H9 (cell line): ENCODE data around the gene CEP131. TPM values are rescaled to one million over a fixed set of nuclear protein-coding genes. Genes with fewer than 3 reads are reported as not detected.

Experiments
- DNase-seq: peaks from one replicate; pipeline ENCODE4 v3.0.0-alpha.2; 2017
- H2AFZ ChIP-seq: one replicate; pipeline ENCODE4 v1.6.1; 2013; ENCODE audit warnings: mild to moderate bottlenecking, low read length, control low read depth, moderate library complexity
- H2AK5ac ChIP-seq: 2 replicates; pipeline ENCODE4 v1.6.1; 2013; ENCODE audit warnings: low read length, control low read depth, mixed read lengths; ENCODE audit not compliant: insufficient read length
- H2BK120ac ChIP-seq: one replicate; pipeline ENCODE4 v1.6.1; 2013; ENCODE audit warnings: low read depth, mild to moderate bottlenecking, low read length, control low read depth, inconsistent platforms; ENCODE audit not compliant: poor library complexity, severe bottlenecking
- H2BK12ac ChIP-seq: 2 replicates; pipeline ENCODE4 v1.6.1; 2013; ENCODE audit warnings: low read length, control low read depth, mixed read lengths, low read depth; ENCODE audit not compliant: insufficient read length
- H2BK15ac ChIP-seq: 2 replicates; pipeline ENCODE4 v1.6.1; 2013; ENCODE audit warnings: low read depth, low read length, control low read depth
- H2BK20ac ChIP-seq: one replicate; pipeline ENCODE4 v1.6.1; 2013; ENCODE audit warnings: low read depth, mild to moderate bottlenecking, low read length, control low read depth, inconsistent platforms; ENCODE audit not compliant: poor library complexity, severe bottlenecking
- H2BK5ac ChIP-seq: 2 replicates; pipeline ENCODE4 v1.6.1; 2013; ENCODE audit warnings: low read length, control low read depth, mixed read lengths; ENCODE audit not compliant: insufficient read length
- H3K14ac ChIP-seq: 2 replicates; pipeline ENCODE4 v1.6.1; 2013; ENCODE audit warnings: low read length, control low read depth; ENCODE audit not compliant: insufficient read depth
- H3K18ac ChIP-seq: 2 replicates; pipeline ENCODE4 v1.6.1; 2013; ENCODE audit warnings: low read depth, mild to moderate bottlenecking, mixed read lengths, low read length, control low read depth; ENCODE audit not compliant: insufficient read length
- H3K23ac ChIP-seq: 2 replicates; pipeline ENCODE4 v1.6.1; 2013; ENCODE audit warnings: low read length, control low read depth, mixed read lengths, low read depth; ENCODE audit not compliant: insufficient read length
- H3K23me2 ChIP-seq: 2 replicates; pipeline ENCODE4 v1.6.1; 2013; ENCODE audit warnings: low read depth, mild to moderate bottlenecking, mixed read lengths, low read length, control low read depth; ENCODE audit not compliant: insufficient read length, poor library complexity, severe bottlenecking
- H3K27ac ChIP-seq: 2 replicates; pipeline ENCODE4 v1.5.1; 2013; ENCODE audit warnings: low read length, control low read depth, mixed read lengths, low read depth; ENCODE audit not compliant: insufficient read length
- H3K27me3 ChIP-seq: 2 replicates; pipeline ENCODE4 v1.6.1; 2013; ENCODE audit warnings: low read length, control low read depth, inconsistent platforms; ENCODE audit not compliant: insufficient read depth
- H3K4ac ChIP-seq: 2 replicates; pipeline ENCODE4 v1.6.1; 2013; ENCODE audit warnings: low read depth, mild to moderate bottlenecking, control low read depth, inconsistent platforms, low read length, moderate library complexity
- H3K4me1 ChIP-seq: 2 replicates; pipeline ENCODE4 v1.6.1; 2013; ENCODE audit warnings: low read length, control low read depth, inconsistent platforms; ENCODE audit not compliant: insufficient read depth
- H3K4me2 ChIP-seq: 2 replicates; pipeline ENCODE4 v1.6.1; 2013; ENCODE audit warnings: low read length, control low read depth, mixed read lengths; ENCODE audit not compliant: insufficient read length, insufficient read depth
- H3K56ac ChIP-seq: 2 replicates; pipeline ENCODE4 v1.6.1; 2013; ENCODE audit warnings: low read depth, mild to moderate bottlenecking, mixed read lengths, low read length, control low read depth; ENCODE audit not compliant: insufficient read length
- H3K79me1 ChIP-seq: 2 replicates; pipeline ENCODE4 v1.6.1; 2013; ENCODE audit warnings: low read depth, mild to moderate bottlenecking, moderate library complexity, low read length, control low read depth, inconsistent platforms; ENCODE audit not compliant: insufficient read depth, poor library complexity, severe bottlenecking
- H3K79me2 ChIP-seq: 2 replicates; pipeline ENCODE4 v1.6.1; 2013; ENCODE audit warnings: low read length, control low read depth, inconsistent platforms; ENCODE audit not compliant: insufficient read depth
- H3K9ac ChIP-seq: 2 replicates; pipeline ENCODE4 v1.6.1; 2013; ENCODE audit warnings: low read length, control low read depth, mixed read lengths; ENCODE audit not compliant: insufficient read length; ENCODE audit errors: extremely low read depth
- H3K9me3 ChIP-seq: one replicate; pipeline ENCODE4 v1.6.1; 2013; ENCODE audit warnings: low read depth, low read length, inconsistent platforms; ENCODE audit not compliant: control insufficient read depth
- H3T11ph ChIP-seq: one replicate; pipeline ENCODE4 v1.6.1; 2013; ENCODE audit warnings: mild to moderate bottlenecking, low read length, control low read depth, inconsistent platforms
- H4K20me1 ChIP-seq: one replicate; pipeline ENCODE4 v1.6.1; 2013; ENCODE audit not compliant: control insufficient read depth, insufficient read length, insufficient read depth
- H4K5ac ChIP-seq: 2 replicates; pipeline ENCODE4 v1.6.1; 2013; ENCODE audit warnings: low read depth, mild to moderate bottlenecking, mixed read lengths, low read length, control low read depth; ENCODE audit not compliant: insufficient read length
- H4K8ac ChIP-seq: replicated peaks from 2 replicates; pipeline ENCODE4 v1.6.1; 2013; ENCODE audit warnings: low read length, control low read depth, mixed read lengths, low read depth; ENCODE audit not compliant: insufficient read length
- H4K91ac ChIP-seq: 2 replicates; pipeline ENCODE4 v1.6.1; 2013; ENCODE audit warnings: low read depth, mild to moderate bottlenecking, moderate library complexity, mixed read lengths, low read length, control low read depth; ENCODE audit not compliant: insufficient read length
- H3K27ac Mint-ChIP-seq, 3 experiments: 2 replicates in 2 of 3; 3 replicates in 1 of 3; pipeline ENCODE4 v1.8.0; 2020 to 2021; ENCODE audit warnings: mixed read lengths in 3 of 3, mild to moderate bottlenecking in 1 of 3, moderate library complexity in 1 of 3
- H3K27me3 Mint-ChIP-seq: 2 replicates; pipeline ENCODE4 v1.8.0; 2021; ENCODE audit warnings: low read depth, mild to moderate bottlenecking, moderate library complexity, mixed read lengths
- H3K36me3 Mint-ChIP-seq, 3 experiments: 2 replicates in 2 of 3; 3 replicates in 1 of 3; pipeline ENCODE4 v1.8.0; 2020 to 2021; ENCODE audit warnings: low read depth in 3 of 3, mixed read lengths in 3 of 3; ENCODE audit not compliant: insufficient read depth in 1 of 3
- H3K4me1 Mint-ChIP-seq, 2 experiments: 2 replicates each; pipeline ENCODE4 v1.8.0; 2020; ENCODE audit warnings: mixed read lengths in 2 of 2
- H3K4me3 Mint-ChIP-seq, 2 experiments: 2 replicates in 1 of 2; 3 replicates in 1 of 2; pipeline ENCODE4 v1.8.0; 2020 to 2021; ENCODE audit warnings: mild to moderate bottlenecking in 2 of 2, mixed read lengths in 2 of 2, moderate library complexity in 1 of 2
- H3K9me3 Mint-ChIP-seq, 2 experiments: 2 replicates in 1 of 2; 3 replicates in 1 of 2; pipeline ENCODE4 v1.8.0; 2020; ENCODE audit warnings: mild to moderate bottlenecking in 2 of 2, mixed read lengths in 2 of 2, moderate library complexity in 1 of 2
- CTCF ChIP-seq: fragments of 200-600 bp; sonication (generic); conservative IDR thresholded peaks from 3 replicates; pipeline ENCODE4 v1.8.0; 2021; ENCODE audit warnings: antibody characterized with exemption, mild to moderate bottlenecking
- WGBS: extraction: QIAGEN DNeasy Blood & Tissue Kit; methylation state at CpG from one replicate; pipeline ENCODE4 v1.1.7; 2013; ENCODE audit warnings: missing lambda C conversion rate, low lambda C conversion rate, mixed read lengths; ENCODE audit not compliant: insufficient read length; ENCODE audit errors: extremely low coverage; 5-methylcytosine and 5-hydroxymethylcytosine counted together
- total RNA-seq: library from RNA; stranded (reverse); gene quantifications from 2 replicates; pipeline ENCODE4 v1.2.1, GENCODE V29; 2021

CEP131 gene
- total RNA-seq, 1 experiment from 2014 or later = 16.3 TPM

- H3K23ac ChIP-seq = no peak overlapping the region
- no peak overlapping the region for H3K4ac ChIP-seq
- H2BK20ac ChIP-seq = no peak overlapping the region
- H2BK15ac ChIP-seq = no peak overlapping the region
- WGBS = no CpG with 5 or more reads among the region's 19 CpGs
- Mint-ChIP-seq H3K4me3 (no peak overlapping the region), H3K9me3 (no peaks in the 10 kb centered on the region), H3K27ac (no peak overlapping the region), H3K4me1 (no peaks in the 10 kb centered on the region), H3K27me3 (peaks cover 14% of the 10 kb centered on the region), H3K36me3 (no peaks in the 10 kb centered on the region)
- no peaks in the 10 kb centered on the region for H3K79me2 ChIP-seq
- H4K91ac ChIP-seq = no peak overlapping the region
- H2AK5ac ChIP-seq = no peak overlapping the region
- no peak overlapping the region for H3T11ph ChIP-seq
- no peak overlapping the region for H3K9ac ChIP-seq
- no peak overlapping the region for H3K4me2 ChIP-seq
- H4K5ac ChIP-seq = no peak overlapping the region
- no peaks in the 10 kb centered on the region for H3K27me3 ChIP-seq
- no peak overlapping the region for H2BK5ac ChIP-seq
- no peak overlapping the region for H4K8ac ChIP-seq
- no peak overlapping the region for H3K27ac ChIP-seq
- H4K20me1 ChIP-seq = peaks cover 4% of the 10 kb centered on the region
- H2AFZ ChIP-seq = no peak overlapping the region
- no peaks in the 10 kb centered on the region for H3K9me3 ChIP-seq
- H3K56ac ChIP-seq = no peak overlapping the region
- no peak overlapping the region for H2BK120ac ChIP-seq
- no peaks in the 10 kb centered on the region for H3K79me1 ChIP-seq
- H2BK12ac ChIP-seq = no peak overlapping the region
- no peak overlapping the region for H3K18ac ChIP-seq
- H3K23me2 ChIP-seq = peaks cover 3% of the 10 kb centered on the region
- no peak for DNase-seq
- no peak for TF ChIP-seq CTCF
- no peak overlapping the region for H3K14ac ChIP-seq
- no peaks in the 10 kb centered on the region for H3K4me1 ChIP-seq
Observed at GRCh38 chr17:81163051-81163695, 59.6 kb downstream of the CEP131 start.
